OCI-LY1 (cell line): ENCODE measurements around the gene ACSL6.

Experiments used
- H2AFZ ChIP-seq: fragments of 200-600 bp; sonication (generic), shearing (Covaris generic); 2 replicates; pipeline ENCODE4 v1.6.0; 2014; ENCODE audit warnings: antibody characterized with exemption, mild to moderate bottlenecking, low read length
- H3F3A ChIP-seq: fragments of 200-600 bp; sonication (generic), shearing (Covaris generic); 2 replicates; pipeline ENCODE4 v1.6.0; 2014; ENCODE audit warnings: mild to moderate bottlenecking, antibody characterized with exemption, low read length, moderate library complexity; ENCODE audit not compliant: insufficient read depth
- H3K27ac ChIP-seq: fragments of 200-600 bp; sonication (generic); 2 replicates; pipeline ENCODE4 v1.5.1; 2014; ENCODE audit warnings: low read length, mixed run types, mild to moderate bottlenecking, low read depth; ENCODE audit not compliant: poor library complexity, severe bottlenecking
- H3K27me3 ChIP-seq: fragments of 200-600 bp; sonication (generic); 2 replicates; pipeline ENCODE4 v1.6.0; 2014; ENCODE audit warnings: antibody characterized with exemption, mild to moderate bottlenecking, low read length, moderate library complexity; ENCODE audit not compliant: insufficient read depth
- H3K36me3 ChIP-seq: fragments of 200-600 bp; sonication (generic); 2 replicates; pipeline ENCODE4 v1.6.1; 2014; ENCODE audit warnings: mild to moderate bottlenecking, antibody characterized with exemption, low read length, moderate library complexity, mixed read lengths; ENCODE audit not compliant: insufficient read depth
- H3K4me1 ChIP-seq: fragments of 200-600 bp; sonication (generic); 2 replicates; pipeline ENCODE4 v1.5.1; 2014; ENCODE audit warnings: mild to moderate bottlenecking, low read length, moderate library complexity; ENCODE audit not compliant: insufficient read depth, severe bottlenecking
- H3K4me2 ChIP-seq: fragments of 200-600 bp; sonication (generic), shearing (Covaris generic); 2 replicates; pipeline ENCODE4 v1.6.1; 2014; ENCODE audit warnings: low read length
- H3K4me3 ChIP-seq: fragments of 200-600 bp; sonication (generic); 2 replicates; pipeline ENCODE4 v1.5.1; 2014; ENCODE audit warnings: low read length, low read depth, mild to moderate bottlenecking, mixed read lengths; ENCODE audit not compliant: poor library complexity, severe bottlenecking
- H3K79me2 ChIP-seq: fragments of 200-600 bp; shearing (Covaris generic); 2 replicates; pipeline ENCODE4 v1.6.1; 2016; ENCODE audit warnings: mixed run types, low read length, mixed read lengths; ENCODE audit not compliant: insufficient read depth
- H3K9ac ChIP-seq: fragments of 200-600 bp; sonication (generic), shearing (Covaris generic); 2 replicates; pipeline ENCODE4 v1.6.1; 2014; ENCODE audit warnings: mild to moderate bottlenecking, low read length, mixed read lengths
- H3K9me2 ChIP-seq: fragments of 200-600 bp; sonication (generic), shearing (Covaris generic); 2 replicates; pipeline ENCODE4 v1.6.1; 2014; ENCODE audit warnings: low read depth, mild to moderate bottlenecking, low read length, mixed read lengths
- H3K9me3 ChIP-seq: fragments of 200-600 bp; shearing (Covaris generic); 2 replicates; pipeline ENCODE4 v1.6.1; 2014; ENCODE audit warnings: low read length, mixed read lengths
- H4K20me1 ChIP-seq: fragments of 200-600 bp; sonication (generic), shearing (Covaris generic); 2 replicates; pipeline ENCODE4 v1.6.0; 2016; ENCODE audit warnings: mild to moderate bottlenecking, low read length; ENCODE audit not compliant: insufficient read depth
- CTCF ChIP-seq: fragments of 200-600 bp; sonication (generic), shearing (Covaris generic); IDR thresholded peaks from 2 replicates; pipeline ENCODE4 v1.5.1; 2017; ENCODE audit warnings: mild to moderate bottlenecking, antibody characterized with exemption, low read length, moderate library complexity, mixed read lengths
- EZH2 ChIP-seq: fragments of 200-600 bp; sonication (generic), shearing (Covaris generic); IDR thresholded peaks from 2 replicates; pipeline ENCODE4 v1.8.0; 2017; ENCODE audit warnings: borderline replicate concordance, mixed run types, mild to moderate bottlenecking, antibody characterized with exemption, low read length, moderate library complexity, mixed read lengths

ACSL6 gene

GRCh38 chr5:132027027-132027426 lies 15.6 kb upstream of the ACSL6 start:
- no peak for TF ChIP-seq EZH2
- no peak for TF ChIP-seq CTCF
- H3F3A ChIP-seq, result no peaks in the 10 kb centered on the region

GRCh38 chr5:132026516-132027008 lies 15.1 kb upstream of the ACSL6 start:
- Histone ChIP-seq H3K9me2 (no peaks in the 10 kb centered on the region), H3K27ac (no peak overlapping the region), H2AFZ (no peak overlapping the region), H3K9ac (no peak overlapping the region), H3K4me3 (no peak overlapping the region), H3K79me2 (no peaks in the 10 kb centered on the region), H4K20me1 (no peaks in the 10 kb centered on the region), H3K36me3 (no peaks in the 10 kb centered on the region), H3K4me1 (no peaks in the 10 kb centered on the region), H3K4me2 (no peak overlapping the region), H3K9me3 (no peaks in the 10 kb centered on the region), H3K27me3 (no peaks in the 10 kb centered on the region), H3F3A (no peaks in the 10 kb centered on the region)
- TF ChIP-seq EZH2, result no peak
- no peak for TF ChIP-seq CTCF

More at GRCh38 chr5:132027027-132027426, 15.6 kb upstream of the ACSL6 start:
- Histone ChIP-seq H3K4me2 (no peak overlapping the region), H3K27ac (no peak overlapping the region), H3K4me3 (no peak overlapping the region), H3K9me3 (no peaks in the 10 kb centered on the region), H3K79me2 (no peaks in the 10 kb centered on the region), H3K4me1 (no peaks in the 10 kb centered on the region), H3K36me3 (no peaks in the 10 kb centered on the region), H3K27me3 (no peaks in the 10 kb centered on the region), H2AFZ (no peak overlapping the region), H3K9ac (no peak overlapping the region), H3K9me2 (no peaks in the 10 kb centered on the region), H4K20me1 (no peaks in the 10 kb centered on the region)

GRCh38 chr5:132025403-132025971 lies 14.0 kb upstream of the ACSL6 start:
- H3K4me2 ChIP-seq, result no peak overlapping the region
- no peaks in the 10 kb centered on the region for H4K20me1 ChIP-seq
- H3K36me3 ChIP-seq, result no peaks in the 10 kb centered on the region
- H3K9me2 ChIP-seq, result no peaks in the 10 kb centered on the region
- H3K27ac ChIP-seq, result no peak overlapping the region
- TF ChIP-seq EZH2 (no peak), CTCF (no peak)
- H2AFZ ChIP-seq, result no peak overlapping the region
- H3F3A ChIP-seq, result no peaks in the 10 kb centered on the region
- H3K27me3 ChIP-seq, result no peaks in the 10 kb centered on the region
- H3K4me1 ChIP-seq, result no peaks in the 10 kb centered on the region
- H3K4me3 ChIP-seq, result no peak overlapping the region
- H3K9ac ChIP-seq, result no peak overlapping the region
- H3K9me3 ChIP-seq, result no peaks in the 10 kb centered on the region
- no peaks in the 10 kb centered on the region for H3K79me2 ChIP-seq
